ENCODE results near the gene TRPV2.

Gene TRPV2

GRCh38 chr17:16459855-16460550, 44.6 kb downstream of the TRPV2 start:
- DNase-seq = no peak

GRCh38 chr17:16460796-16461605, 45.6 kb downstream of the TRPV2 start:
- no peak for DNase-seq

GRCh38 chr17:16461606-16461866, 46.2 kb downstream of the TRPV2 start:
- no peak for DNase-seq

DNA sequence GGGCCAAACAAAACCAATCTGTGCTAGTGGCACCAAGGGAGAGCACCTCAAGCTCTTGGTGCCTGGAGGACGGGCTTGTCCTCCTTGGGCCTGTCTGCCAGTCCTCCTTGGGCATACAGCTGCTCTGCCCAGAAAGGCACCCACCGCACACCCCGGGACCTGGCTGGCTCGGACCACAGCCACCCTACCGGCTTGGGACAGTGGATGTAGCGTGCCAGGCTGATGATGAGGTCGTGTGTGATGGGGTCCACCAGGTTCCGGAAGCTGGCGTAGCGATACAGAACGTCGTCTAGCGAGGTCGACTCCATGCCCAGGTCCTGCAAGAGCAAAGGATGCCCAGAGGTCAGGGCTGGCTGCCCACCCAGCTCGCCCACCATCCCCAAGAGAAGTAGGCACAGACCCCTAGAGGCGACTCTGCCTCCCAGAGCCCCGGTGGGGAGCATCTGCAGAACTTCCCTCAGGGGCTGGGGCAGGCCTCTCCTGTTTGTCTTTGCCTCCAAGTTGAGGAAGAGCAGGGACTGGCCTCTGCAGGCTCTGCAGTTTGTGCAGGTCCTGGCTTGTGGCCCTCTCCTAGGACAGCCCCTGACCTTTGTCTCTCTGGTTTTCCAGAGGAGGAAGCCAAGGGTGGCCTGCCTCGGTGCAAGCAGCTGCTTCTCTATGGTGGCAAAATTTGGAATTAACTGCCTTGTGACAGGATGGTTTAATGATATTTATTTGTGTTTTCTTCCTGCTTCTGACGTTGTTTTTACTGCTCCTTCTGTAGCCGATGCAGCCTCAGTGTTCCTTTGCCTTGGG, 46.9 kb downstream of the TRPV2 start:
- no peak for DNase-seq

- DNase-seq = no peak
Observed at GRCh38 chr17:16463358-16464302, 48.3 kb downstream of the TRPV2 start.

DNA sequence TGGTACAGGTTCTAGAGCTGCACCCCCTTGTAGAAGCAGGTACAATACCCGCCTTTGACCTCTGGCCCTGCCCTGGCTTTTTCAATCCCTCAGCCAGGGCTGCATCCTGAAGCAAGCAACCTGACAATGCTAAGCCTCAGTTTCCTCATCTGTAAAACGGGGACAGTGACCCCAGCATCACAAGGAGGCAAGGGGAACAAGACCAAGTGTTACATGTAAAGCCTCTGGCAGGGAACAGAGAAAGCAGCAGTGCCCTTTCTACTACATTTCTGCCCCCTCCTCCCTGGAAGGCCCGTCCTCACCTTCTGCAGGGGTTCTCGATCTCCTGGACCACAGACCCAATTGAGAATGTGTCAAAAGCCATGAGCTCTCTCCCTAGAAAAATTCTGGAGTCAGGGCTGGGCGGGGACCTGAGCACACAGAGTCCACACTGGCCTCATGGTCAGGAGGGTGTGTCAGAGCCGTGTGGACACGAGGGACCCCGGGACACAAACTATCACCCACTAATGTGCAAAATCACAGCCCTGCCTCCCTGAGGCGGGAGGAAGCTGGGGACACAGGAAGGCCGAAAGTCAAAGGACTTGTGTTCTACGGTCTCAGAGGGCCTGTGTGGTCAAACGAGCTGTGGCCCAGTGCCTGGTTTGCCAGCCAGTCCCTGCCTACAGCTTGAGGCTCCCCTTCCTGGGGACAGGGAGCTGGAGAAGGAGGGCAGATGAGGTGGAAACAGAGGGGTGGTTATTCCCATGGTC, 49.1 kb downstream of the TRPV2 start:
- no peak for DNase-seq

- no peak for DNase-seq
Observed at GRCh38 chr17:16465052-16465312, 49.6 kb downstream of the TRPV2 start.

- no peak for DNase-seq
Observed at GRCh38 chr17:16465861-16466338, 50.5 kb downstream of the TRPV2 start.

DNA sequence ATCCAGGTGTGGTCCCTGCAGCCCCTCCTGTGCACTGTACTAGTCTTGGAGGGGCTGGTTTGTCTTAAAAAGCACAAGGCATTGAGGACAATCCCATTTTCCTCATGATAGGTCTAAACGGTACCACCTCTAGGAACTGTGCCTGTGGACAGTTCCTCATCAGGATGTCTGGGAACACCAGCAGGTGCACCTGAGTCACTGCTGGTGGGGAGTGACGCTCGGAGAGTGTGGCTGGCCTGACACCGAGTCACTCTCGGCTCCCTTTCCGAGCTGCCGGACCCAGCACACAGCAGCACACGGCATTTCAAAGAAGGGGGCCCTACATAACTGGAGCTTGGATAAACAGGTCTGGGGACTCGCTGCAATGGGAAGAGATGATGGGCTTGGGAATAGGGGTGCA, 51.0 kb downstream of the TRPV2 start:
- no peak for DNase-seq

DNA sequence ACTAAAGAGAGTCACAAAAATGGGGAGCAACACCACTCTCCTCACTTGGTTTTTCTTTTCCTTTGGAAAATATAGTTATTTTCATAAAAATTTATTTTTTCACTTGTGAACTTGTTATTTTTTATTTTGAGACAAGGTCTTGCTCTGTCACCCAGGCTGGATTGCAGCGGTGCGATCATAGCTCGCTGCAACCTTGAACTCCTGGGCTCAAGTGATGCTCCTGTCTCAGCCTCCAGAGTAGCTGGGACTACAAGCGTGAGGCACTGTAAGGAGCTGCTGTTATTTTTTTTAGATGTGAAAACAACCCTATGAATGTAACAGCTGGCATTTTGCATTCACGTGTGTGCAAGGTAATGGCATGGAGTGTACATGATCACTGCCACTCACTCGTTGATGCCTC, 51.7 kb downstream of the TRPV2 start:
- DNase-seq = no peak

GRCh38 chr17:16467886-16468285, 52.5 kb downstream of the TRPV2 start:
- DNase-seq = no peak

DNA sequence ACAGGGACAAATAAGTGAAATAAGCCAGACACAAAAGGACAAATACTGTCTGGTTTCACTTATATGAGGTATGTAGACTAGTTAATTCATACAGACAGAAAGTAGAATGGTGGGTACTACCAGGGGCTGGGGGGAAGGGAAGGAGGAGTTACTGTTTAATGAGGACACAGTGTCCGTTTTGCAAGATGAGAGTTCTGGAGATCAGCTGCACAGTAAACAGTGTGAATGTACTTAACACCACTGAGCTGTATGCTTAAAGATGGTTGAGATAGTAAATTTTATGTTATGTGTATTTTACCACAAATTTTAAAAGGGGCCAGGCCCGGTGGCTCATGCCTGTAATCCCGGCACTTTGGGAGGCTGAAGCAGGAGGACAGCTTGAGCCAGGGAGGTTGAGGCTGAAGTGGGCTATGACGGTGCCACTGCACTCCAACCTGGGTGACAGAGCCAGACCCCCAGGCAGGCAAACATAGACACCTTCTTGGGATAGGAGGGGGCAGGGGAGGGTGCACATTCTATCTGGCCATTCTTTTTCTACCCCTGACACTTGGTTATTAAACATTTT, 53.1 kb downstream of the TRPV2 start:
- DNase-seq = no peak

GRCh38 chr17:16470265-16470664, 54.9 kb downstream of the TRPV2 start:
- no peak for DNase-seq

DNA sequence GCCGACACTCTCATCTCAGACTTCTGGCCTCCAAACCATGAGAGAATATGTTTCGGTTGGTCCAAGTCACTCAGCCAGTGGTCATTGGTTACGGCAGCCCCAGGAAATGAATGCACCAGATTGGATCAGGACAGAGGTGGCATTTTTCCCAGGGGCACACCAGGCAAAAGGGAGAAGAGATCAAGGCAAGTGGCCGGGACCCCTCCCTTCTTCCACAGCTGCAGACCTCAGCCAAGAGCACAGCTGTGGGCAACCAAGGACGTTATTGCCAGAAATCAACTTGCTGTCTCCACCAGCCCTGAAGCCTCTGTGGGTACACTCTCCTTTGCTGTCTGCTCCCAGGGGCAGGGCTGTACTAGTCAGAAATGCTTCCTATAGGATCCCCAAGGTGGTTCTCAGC, 55.9 kb downstream of the TRPV2 start:
- DNase-seq = no peak

- DNase-seq = no peak
Observed at GRCh38 chr17:16472539-16472938, 57.2 kb downstream of the TRPV2 start.

DNA sequence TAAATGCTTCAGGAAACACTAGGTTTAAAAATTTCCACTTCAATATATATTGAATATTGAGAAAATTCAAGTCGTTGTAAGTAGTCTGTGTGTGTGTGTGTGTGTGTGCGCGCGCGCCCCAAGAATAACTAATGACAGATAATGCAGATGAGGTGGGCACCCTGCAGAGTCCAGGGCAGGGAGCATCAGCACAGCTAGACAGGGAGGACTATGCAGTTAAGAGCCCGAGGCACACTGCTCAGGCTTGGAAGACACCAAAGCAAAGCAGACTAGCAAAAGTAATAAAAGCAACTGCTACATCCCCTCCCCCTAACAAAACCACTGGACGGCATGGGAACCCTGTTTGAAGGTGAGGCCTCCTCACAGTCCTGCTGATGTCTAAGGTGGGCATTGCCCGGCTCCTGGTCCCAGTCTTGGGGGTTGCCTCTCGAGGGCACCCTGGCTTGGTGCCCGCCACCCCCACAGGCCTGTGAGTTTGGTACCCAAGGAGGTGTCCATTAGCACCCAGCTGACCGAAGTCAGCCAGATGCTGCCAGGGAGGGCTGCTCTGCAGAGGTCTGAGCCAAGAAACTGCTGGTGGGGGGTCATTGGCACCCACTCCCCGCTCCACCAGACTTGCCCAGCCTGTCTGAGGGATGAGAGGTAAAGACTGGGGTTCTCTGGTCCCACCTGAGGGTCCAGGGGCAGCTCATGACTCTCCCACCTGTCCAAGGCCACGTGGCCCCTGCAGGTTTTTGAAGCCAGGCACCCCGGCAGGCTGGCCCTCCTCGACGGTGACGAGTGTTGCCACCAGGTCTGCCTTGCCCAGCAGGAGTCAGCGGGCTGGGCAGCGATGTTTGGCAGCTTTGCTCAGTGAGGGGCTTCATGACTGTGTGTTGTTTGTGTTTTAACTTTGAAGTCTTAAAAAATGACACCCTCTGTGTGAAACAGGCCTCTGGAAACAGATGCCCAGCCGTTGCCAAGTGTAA, 58.0 kb downstream of the TRPV2 start:
- DNase-seq = no peak

DNA sequence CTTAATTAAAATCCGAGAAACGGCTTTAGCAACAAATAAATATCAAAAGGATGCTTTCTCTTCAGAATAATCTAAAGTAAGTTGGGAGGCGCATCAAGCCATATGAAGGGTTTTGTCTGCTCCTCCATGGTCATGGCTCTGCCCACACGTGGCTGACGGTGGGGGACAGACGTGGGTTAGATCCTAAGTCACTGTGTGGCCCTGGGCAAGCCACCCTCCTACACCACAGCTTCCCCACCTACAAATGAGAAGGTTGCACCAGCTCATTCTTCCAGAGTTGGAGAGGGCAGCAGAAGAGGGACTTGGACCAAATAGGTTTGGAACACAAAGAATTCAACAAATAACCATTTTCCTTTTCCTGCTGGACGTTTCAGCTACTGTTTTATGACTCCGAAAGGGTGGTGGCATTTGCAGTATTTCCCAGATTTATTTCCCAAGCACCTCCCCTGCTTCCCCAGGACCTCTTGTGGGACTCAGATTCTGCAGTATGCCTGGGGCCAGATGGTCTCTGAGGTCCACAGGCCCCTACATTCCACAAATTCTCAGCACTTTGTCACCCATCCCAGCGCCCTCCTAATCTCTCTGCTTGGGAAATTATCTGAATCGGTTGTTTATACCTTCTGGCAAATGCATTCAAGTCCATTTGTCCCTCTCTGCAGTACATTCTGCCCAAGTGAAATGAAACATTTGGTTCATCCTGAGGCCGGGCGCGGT, 58.8 kb downstream of the TRPV2 start:
- DNase-seq = no peak

DNA sequence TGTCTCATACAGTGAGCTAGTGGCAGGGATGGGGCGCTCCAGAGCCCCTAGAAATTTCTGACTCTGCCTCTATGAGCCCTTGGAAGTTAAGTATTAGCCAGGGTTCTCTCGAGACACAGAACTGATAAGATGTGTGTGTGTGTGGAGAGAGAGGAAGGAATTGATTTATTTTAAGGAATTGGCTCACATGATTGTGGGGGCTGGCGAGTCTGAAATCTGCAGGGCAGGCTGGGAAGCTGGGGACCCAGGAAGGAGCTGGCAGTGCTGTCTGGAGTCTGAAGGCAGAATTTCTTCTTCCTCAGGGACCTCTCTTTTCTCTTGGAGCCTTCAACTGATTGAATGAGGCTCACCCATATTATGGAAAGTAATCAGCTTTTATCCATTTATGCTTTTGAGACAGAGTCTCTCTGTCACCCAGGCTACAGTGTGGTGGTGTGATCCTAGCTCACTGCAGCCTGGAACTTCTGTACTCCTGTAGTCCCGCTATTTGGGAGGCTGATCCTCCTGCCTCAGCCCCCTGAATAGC, 59.9 kb downstream of the TRPV2 start:
- no peak for DNase-seq

GRCh38 chr17:16477255-16477654, 61.9 kb downstream of the TRPV2 start:
- no peak for DNase-seq

- no peak for DNase-seq
Observed at GRCh38 chr17:16477666-16478065, 62.3 kb downstream of the TRPV2 start.
